ENCODE results near the gene CSNK2A2.

CSNK2A2 gene

GRCh38 chr16:58137581-58137980, 60.3 kb downstream of the CSNK2A2 start:
- DNase-seq: no peak

DNA sequence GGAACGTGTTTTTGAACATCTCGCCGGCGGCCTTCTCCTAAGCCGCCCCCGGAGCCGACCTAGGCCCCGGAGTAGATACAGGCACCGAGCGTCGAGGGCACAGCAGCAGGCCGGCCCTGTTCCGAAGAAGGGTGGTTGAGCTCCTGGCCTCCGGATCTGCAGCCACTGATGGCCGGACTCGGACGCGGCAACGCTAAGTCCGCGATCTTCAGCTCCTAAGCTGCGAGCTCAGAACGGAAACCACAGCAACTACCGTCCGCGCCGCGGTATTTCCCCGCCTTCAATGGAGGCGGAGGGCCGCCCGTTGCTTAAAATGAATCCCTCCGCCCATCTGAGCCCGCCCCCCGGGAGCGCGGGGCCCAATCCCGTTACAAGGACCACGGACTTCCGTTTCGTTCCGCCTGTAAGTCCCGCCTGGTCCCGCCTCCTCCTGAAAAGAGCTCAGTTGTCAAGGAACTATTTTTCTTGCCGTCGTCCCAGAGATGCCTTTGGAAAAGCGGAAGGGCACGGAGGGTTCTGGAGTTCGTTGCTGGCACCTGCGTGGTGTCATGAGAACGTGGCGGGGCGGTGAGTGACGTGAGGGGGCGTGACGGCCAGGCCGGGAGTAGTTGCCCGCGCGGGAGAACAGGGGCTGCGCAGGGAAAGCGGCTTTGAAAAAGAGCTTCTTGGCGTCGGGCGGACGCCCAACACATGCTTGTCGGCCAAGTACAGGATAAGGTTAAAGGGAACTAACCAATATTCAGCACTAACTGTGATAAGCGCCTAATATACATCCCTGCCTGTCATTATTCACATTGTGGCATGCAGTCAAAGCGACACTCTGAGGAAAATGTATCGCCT, 68.6 kb downstream of the CSNK2A2 start, which contains the start of gene CFAP20:
Gene CFAP20, minus strand, starts transcription at position 285 of the 840 bp plus-strand sequence. Its CDS starts 266 bp downstream, at position 19.
- DNase-seq: peak; percentile 100

DNA sequence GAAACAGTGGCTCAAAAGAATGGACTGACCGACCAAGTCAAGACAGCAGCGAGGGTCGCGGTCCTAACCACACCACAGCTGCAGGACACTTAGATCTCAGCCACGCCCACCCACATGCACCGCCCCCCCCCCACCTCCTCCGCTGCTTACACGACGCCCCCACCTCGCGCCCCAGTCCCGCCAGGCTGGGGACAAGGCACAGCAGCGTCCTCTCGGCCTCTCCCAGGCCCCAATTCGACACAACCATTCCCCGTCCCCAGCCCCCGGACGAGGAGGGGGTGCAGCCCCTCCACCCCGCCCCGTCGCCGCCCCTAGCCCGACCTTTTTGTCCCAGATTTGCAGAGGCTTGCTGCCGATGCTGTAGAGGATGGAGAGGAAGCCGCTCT, 69.2 kb downstream of the CSNK2A2 start:
- no peak for DNase-seq

DNA sequence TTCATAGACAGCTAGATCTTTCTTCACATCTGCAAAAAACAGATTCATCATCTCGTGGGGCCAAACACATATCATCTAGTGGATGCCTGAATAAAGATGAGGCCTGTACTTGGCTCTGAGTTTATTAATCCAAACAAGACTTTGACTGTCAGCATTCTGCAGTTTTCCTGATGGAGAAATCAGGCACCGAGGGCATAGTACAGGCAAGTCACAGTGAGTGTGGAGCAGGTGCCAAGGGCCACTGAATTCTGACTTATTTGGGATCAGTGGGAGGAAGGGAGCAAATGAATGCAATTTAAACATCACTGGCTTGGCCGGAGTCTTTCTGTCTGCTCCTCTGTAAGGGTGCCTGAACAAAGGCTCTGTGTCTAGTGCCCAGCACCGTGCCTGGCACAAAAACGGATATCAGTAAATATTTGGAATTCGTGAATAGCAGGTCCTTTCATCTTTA, 69.7 kb downstream of the CSNK2A2 start:
- DNase-seq: no peak

- DNase-seq: no peak
Measured at GRCh38 chr16:58127634-58128033, 70.3 kb downstream of the CSNK2A2 start.

GRCh38 chr16:58127033-58127556, 70.8 kb downstream of the CSNK2A2 start:
- no peak for DNase-seq

- DNase-seq: no peak
Measured at GRCh38 chr16:58126451-58126961, 71.4 kb downstream of the CSNK2A2 start.

DNA sequence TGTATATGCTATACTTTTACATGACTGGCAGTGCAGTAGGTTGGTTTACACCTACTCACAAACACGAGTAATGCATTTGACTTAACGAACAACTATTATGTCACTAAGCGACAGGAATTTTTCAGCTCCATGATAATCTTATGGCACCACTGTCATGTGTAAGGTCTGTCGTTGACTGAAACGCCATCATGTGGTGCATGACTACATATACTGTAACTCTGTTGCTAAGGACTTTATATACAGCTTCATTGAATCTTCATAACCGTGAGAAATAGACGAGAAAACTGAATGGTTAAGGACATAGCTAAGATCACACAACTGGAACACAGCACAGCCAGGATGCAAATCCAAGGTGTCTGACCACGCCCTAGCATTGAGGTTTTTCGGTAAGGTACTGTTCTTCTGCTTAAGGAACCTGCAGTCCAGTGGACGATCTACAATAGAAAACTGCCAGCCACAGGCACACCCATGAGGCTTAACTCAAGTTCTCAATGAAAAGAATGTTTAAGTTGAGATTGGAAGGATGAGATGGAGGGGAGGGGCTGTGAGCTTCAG, 72.0 kb downstream of the CSNK2A2 start:
- DNase-seq: no peak

DNA sequence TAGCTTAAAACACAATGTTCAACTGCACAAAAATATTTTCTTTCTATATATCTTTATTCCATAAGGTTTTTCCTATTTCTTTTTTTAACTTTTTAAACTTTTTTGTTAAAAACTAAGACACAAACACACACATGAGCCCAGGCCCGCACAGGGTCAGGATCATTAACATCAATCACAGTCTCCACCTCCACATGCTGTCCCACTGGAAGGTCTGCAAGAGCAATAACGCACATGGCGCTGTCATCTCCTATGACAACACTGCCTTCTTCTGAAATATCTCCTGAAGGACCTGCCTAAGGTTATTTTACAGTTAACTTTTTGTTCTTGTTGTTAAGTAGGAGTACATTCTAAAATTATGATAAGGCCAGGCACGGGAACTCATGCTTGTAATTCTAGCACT, 72.9 kb downstream of the CSNK2A2 start:
- DNase-seq: no peak

DNA sequence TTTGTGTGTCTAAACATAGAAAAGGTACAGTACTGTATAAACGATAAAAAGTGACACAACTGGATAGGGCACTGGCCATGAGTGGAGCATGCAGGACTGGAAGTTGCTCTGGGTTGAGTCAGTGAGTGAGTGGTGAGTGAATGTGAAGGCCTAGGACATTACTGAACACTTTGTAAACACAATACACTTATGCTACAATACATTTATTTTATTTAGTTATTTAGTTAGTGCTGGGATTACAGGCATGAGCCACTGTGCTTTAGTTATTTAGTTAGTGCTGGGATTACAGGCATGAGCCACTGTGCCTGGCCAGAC, 73.3 kb downstream of the CSNK2A2 start:
- DNase-seq: no peak

- DNase-seq: peak; percentile 53
Measured at GRCh38 chr16:58123896-58124600, 73.9 kb downstream of the CSNK2A2 start.

- DNase-seq: no peak
Measured at GRCh38 chr16:58121132-58121531, 76.8 kb downstream of the CSNK2A2 start.

DNA sequence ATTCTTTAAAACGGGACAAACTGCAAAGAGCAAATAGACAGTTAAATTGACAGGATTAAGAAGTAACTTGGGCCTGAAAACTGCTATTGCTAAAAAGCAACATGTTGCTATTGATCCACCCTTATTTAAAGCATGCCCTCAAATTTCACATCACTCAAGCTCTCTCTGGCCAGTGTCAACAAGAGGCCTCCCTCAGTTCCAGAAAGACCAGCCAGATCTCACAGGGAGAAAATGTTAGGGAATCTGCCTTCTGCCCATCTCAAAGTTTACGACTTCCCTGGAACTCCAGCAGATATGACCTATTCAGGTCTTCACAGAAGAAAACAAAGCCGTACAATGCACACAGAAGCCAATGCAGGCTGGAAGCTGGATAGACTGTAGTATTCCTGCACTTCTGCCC, 77.7 kb downstream of the CSNK2A2 start:
- DNase-seq: no peak

- no peak for DNase-seq
Measured at GRCh38 chr16:58119509-58119845, 78.4 kb downstream of the CSNK2A2 start.

- DNase-seq: no peak
Measured at GRCh38 chr16:58118801-58119508, 79.0 kb downstream of the CSNK2A2 start.

DNA sequence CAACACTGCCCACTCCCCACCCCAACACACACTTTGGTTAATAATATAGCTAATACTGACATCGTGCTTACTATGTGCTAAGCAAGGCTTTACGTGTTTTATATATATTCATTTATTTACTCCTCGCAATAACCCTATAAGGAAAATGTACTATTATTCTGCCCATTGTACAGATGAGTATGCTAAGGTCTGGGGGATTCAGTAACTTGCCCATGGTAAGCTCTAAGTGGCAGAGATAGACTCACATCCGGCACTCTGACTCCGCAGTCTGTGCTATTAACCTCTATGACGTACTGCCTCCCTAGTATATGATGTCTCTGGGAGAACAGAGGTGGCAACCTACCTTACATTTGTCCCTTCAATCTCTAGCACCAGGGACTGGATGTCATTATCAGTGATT, 81.4 kb downstream of the CSNK2A2 start:
- DNase-seq: no peak

DNA sequence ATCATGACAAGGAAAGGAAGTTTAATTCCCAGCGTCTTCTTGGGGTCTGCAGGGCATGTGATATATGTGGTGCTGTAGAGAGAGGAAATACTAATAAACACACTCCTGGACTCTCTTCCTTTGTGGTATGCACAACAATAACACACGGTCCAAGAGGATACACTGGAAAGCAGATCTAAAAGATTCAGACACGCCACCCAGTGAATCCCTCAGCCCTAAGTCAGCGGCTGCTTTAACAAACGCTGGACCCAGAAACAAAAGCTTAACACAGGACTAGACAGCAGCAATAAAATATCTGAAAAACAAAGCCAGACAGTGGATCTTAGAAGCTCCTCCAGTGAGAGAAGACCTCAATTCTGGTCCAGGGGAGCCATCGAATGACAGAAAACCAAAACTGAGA, 81.8 kb downstream of the CSNK2A2 start:
- no peak for DNase-seq

DNA sequence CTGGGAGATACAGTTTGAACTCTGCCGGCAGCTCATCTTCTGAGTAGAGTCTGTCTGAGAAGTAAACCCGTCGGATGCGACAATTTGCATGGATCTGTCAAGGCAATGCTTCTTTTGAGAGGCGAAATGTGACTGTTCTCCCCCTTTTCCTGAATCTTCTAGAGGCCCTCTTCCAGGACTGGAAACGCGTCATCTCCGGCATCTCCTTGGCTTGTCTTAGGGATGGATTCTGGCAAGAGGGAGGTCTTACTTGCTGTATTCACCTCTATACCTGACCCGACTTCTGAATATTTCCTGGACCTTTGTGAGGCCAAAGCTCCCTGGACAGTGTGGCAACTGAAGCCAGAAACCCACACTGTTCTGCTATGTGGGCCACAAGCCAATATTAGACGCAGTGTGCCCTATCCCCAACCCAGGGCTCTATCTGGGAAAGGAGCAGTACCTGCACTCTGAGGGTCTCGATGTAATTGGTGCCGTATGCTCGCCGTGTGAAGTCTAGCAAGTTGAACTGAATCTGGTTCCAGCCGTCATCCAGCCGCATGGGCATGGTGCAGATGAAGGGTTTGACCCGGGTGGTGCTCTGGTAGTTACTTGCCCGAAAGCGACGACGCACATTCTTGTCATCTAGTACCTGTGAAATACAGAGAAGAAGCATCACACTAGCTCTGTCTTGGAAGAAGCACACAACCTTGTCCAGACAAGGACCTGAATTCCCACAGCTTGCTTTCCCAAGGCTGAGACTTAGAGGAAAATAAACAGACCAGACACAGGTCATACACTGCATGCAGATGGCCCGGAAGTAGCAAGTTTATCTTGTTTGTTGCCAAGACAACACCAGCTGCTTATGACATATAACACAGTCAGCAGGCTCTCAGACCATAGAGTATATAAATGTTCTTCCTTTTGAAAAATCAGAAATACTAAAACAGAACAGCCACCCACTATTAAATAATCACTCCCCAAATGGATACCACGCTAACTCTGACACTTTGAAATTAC, 82.8 kb downstream of the CSNK2A2 start:
- no peak for DNase-seq

DNA sequence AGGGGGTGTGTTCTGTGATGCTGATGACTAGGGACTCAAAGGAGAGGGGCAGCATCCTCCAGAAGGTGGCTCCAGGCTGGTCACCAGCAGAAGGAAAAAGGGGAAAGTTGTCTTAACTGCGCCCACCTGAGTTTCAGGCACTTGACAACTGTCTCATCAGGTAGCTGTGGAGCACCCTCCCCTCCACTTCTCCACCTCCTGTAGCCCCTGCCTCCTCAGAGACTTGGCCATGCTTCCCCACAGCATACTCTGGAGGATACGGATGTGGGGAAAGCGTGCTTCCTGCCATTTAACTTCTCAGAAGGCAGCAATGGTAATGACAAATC, 86.6 kb downstream of the CSNK2A2 start:
- DNase-seq: no peak

- DNase-seq: no peak
Measured at GRCh38 chr16:58110571-58111301, 87.2 kb downstream of the CSNK2A2 start.

DNA sequence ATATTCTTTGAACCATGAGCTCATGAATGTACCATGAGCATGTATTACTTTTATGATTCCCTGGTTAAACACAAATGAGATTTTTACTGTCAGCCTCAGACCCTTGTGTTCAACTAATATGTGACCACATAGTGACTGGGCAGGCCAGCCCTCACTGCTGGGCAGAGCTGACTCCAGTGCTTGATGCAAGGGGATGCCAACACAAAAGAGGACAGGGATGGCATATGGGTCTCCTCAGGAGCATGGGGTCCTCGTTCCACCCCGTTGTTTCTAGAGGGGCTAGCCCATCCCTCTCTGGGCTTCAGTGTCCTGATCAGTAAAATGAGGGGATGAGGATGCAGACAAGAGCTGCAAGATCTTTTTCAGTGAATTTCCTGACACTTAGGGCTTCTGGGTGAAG, 88.0 kb downstream of the CSNK2A2 start:
- no peak for DNase-seq
